NB4 (cell line): ENCODE data around the gene PAQR6.

Experiments
- DNase-seq: peaks from one replicate; pipeline ENCODE4 v3.0.0; 2010; ENCODE audit warnings: low read depth
- H3K4me3 ChIP-seq: one replicate; pipeline ENCODE4 v1.5.1; 2011; ENCODE audit warnings: mild to moderate bottlenecking, low read depth, low read length, moderate library complexity
- MAX ChIP-seq: IDR thresholded peaks from 2 replicates; pipeline ENCODE4 v1.6.1; 2011; ENCODE audit warnings: low read depth, low read length
- MYC ChIP-seq: IDR thresholded peaks from 2 replicates; pipeline ENCODE4 v1.6.1; 2011; ENCODE audit warnings: low read depth, low read length
- POLR2A ChIP-seq: IDR thresholded peaks from 2 replicates; pipeline ENCODE4 v1.6.1; 2011; ENCODE audit warnings: mild to moderate bottlenecking; ENCODE audit not compliant: insufficient read length; ENCODE audit errors: extremely low read depth
- TF ChIP-seq, protein P1 (sequence below): IDR thresholded peaks from one replicate; pipeline ENCODE4 v1.5.1; 2012; ENCODE audit warnings: low read depth, low read length

PAQR6 gene

DNA sequence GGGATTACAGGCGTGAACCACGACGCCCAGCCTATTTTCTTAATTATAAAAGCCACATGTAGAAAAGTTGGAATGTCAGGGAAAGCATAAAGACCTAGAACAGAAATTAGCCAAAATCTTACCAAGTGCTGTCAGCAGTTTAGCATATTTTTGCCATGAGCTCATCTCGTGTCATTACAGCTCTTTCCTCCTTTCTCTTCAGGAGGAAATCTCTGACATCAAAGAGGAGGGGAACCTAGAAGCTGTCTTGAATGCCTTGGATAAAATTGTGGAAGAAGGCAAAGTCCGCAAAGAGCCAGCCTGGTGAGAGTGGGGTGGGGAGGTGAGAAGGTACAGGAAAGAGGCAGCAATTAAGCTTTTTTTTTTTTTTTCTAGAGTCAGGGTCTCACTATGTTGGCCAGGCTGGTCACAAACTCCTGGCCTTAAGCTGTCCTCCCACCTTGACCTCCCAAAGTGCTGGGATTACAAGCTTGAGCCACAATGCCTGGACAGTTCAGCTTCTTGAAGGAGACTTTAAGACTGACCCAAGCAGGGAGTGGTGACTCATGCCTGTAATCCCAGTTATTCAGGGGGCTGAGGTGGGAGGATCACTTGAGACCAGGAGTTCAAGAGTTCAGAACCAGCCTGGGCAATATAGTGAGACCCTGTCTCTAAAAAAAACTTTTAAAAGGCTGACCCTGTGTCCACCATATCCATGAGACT, 14.3 kb downstream of the PAQR6 start:
- no peak overlapping the region for H3K4me3 ChIP-seq
- TF ChIP-seq MAX: no peak
- TF ChIP-seq MYC: no peak
- TF ChIP-seq POLR2A: no peak
- TF ChIP-seq, protein P1, sequence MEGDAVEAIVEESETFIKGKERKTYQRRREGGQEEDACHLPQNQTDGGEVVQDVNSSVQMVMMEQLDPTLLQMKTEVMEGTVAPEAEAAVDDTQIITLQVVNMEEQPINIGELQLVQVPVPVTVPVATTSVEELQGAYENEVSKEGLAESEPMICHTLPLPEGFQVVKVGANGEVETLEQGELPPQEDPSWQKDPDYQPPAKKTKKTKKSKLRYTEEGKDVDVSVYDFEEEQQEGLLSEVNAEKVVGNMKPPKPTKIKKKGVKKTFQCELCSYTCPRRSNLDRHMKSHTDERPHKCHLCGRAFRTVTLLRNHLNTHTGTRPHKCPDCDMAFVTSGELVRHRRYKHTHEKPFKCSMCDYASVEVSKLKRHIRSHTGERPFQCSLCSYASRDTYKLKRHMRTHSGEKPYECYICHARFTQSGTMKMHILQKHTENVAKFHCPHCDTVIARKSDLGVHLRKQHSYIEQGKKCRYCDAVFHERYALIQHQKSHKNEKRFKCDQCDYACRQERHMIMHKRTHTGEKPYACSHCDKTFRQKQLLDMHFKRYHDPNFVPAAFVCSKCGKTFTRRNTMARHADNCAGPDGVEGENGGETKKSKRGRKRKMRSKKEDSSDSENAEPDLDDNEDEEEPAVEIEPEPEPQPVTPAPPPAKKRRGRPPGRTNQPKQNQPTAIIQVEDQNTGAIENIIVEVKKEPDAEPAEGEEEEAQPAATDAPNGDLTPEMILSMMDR: no peak
- no peak for DNase-seq

GRCh38 chr1:156232201-156232894, 15.5 kb downstream of the PAQR6 start:
- TF ChIP-seq MYC: no peak
- no peak for TF ChIP-seq MAX
- TF ChIP-seq, protein P1: no peak
- TF ChIP-seq POLR2A: no peak
- DNase-seq: peak; percentile 33
- no peak overlapping the region for H3K4me3 ChIP-seq

DNA sequence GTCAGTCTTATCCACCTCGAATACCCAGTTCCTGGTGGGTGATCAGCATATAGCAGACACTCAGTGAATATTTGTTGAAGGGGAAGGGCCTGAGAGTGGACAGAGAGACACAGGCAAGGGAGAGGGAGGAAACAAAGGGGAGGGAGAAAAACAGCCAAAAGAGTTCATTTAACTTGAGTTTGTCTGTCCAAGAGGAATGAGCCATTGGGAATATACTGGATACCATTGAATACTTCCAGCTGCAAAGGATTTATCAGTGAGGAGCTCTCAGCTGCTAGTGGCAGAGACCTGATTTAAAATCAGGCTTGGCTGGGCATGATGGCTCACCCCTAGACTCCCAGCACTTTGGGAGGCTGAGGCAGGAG, 17.4 kb downstream of the PAQR6 start:
- no peak for DNase-seq
- no peak overlapping the region for H3K4me3 ChIP-seq
- TF ChIP-seq MYC (no peak), POLR2A (no peak)
- TF ChIP-seq, protein P1: no peak

GRCh38 chr1:156229809-156230472, 17.9 kb downstream of the PAQR6 start:
- no peak for TF ChIP-seq MYC
- no peak for TF ChIP-seq POLR2A
- no peak for TF ChIP-seq MAX
- TF ChIP-seq, protein P1: no peak
- no peak overlapping the region for H3K4me3 ChIP-seq
- DNase-seq: no peak

GRCh38 chr1:156228501-156228900, 19.4 kb downstream of the PAQR6 start:
- no peak for DNase-seq
- H3K4me3 ChIP-seq: no peak overlapping the region
- no peak for TF ChIP-seq POLR2A
- no peak for TF ChIP-seq MYC
- TF ChIP-seq MAX: no peak
- TF ChIP-seq, protein P1: no peak
